IMR-90 (cell line): ENCODE data around the gene ETFB.

Source experiments
- CEBPB ChIP-seq: IDR thresholded peaks from 2 replicates; pipeline ENCODE4 v1.6.1; 2012; ENCODE audit warnings: low read depth, low read length, improper control_type of control experiment
- CTCF ChIP-seq: conservative IDR thresholded peaks from 2 replicates; pipeline ENCODE4 v1.5.1; 2012; ENCODE audit warnings: mild to moderate bottlenecking, low read depth, low read length, improper control_type of control experiment
- FOS ChIP-seq: fragments of 150-350 bp; IDR thresholded peaks from 2 replicates; pipeline ENCODE4 v1.6.1; 2016; ENCODE audit warnings: low read depth, low read length
- MAZ ChIP-seq: IDR thresholded peaks from 2 replicates; pipeline ENCODE4 v1.6.1; 2012; ENCODE audit warnings: low read depth, mild to moderate bottlenecking, low read length, improper control_type of control experiment, moderate library complexity, borderline replicate concordance
- MXI1 ChIP-seq: IDR thresholded peaks from 2 replicates; pipeline ENCODE4 v1.6.1; 2012; ENCODE audit warnings: low read depth, mild to moderate bottlenecking, low read length, moderate library complexity, borderline replicate concordance
- POLR2A ChIP-seq: IDR thresholded peaks from 2 replicates; pipeline ENCODE4 v1.6.1; 2012; ENCODE audit warnings: mild to moderate bottlenecking, low read depth, low read length
- SMC3 ChIP-seq: fragments of 150-350 bp; IDR thresholded peaks from 2 replicates; pipeline ENCODE4 v1.6.1; 2016; ENCODE audit warnings: low read depth, mild to moderate bottlenecking, antibody characterized with exemption, low read length, moderate library complexity
- TF ChIP-seq, protein P1 (sequence below): fragments of 150-350 bp; IDR thresholded peaks from 2 replicates; pipeline ENCODE4 v1.6.1; 2017; ENCODE audit warnings: mild to moderate bottlenecking, antibody characterized with exemption, low read length, low read depth

- TF ChIP-seq SMC3: no peak
- no peak for TF ChIP-seq CTCF
- TF ChIP-seq, protein P1, sequence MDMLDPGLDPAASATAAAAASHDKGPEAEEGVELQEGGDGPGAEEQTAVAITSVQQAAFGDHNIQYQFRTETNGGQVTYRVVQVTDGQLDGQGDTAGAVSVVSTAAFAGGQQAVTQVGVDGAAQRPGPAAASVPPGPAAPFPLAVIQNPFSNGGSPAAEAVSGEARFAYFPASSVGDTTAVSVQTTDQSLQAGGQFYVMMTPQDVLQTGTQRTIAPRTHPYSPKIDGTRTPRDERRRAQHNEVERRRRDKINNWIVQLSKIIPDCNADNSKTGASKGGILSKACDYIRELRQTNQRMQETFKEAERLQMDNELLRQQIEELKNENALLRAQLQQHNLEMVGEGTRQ: no peak
- TF ChIP-seq CEBPB: no peak
- TF ChIP-seq MXI1: no peak
- TF ChIP-seq POLR2A: no peak
- no peak for TF ChIP-seq MAZ
- TF ChIP-seq FOS: no peak
Measured at GRCh38 chr19:51387924-51388389, 21.8 kb upstream of the ETFB start, which contains the start of gene LIM2.
